ENCODE measurements around the gene PLS1. TPM values are rescaled to one million over a fixed set of nuclear protein-coding genes. Genes with fewer than 3 reads are reported as not detected.

The PLS1 gene
- total RNA-seq, 2 experiments from 2014 or later: 0.63 to 0.92 TPM

DNA sequence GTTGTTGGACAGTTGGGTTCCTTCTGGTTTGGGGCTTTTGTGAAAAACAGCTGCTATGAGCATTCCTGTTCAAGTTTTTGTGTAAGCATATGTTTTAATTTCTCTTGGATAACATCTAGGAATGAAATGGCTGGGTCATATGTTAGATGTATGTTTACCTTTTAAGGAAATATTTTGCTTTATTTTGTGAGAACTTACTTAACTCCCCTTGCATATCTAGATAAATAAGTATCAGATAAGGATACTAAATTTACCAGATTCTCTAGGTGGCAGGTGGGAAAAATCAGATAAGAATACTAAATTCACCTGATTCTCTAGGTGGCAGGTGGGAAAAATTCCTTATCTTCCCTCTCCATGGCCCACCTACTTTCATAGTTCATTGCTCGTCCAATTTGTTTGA is 1.1 kb upstream of the PLS1 start:
- H3K4me1 ChIP-seq (ENCODE audit: insufficient read depth, low read length): peaks cover 13% of the 10 kb centered on the region
- ATAC-seq (ENCODE audit: poor library complexity) (no peak), DNase-seq (no peak)
- H3K4me3 ChIP-seq (ENCODE audit: low read length): no peak overlapping the region
- Mint-ChIP-seq H3K9me3 (no peaks in the 10 kb centered on the region), H3K27me3 (peaks cover 6% of the 10 kb centered on the region), H3K27ac (peak overlapping the region; percentile 53), H3K4me1 (ENCODE audit: low read depth) (peaks cover 18% of the 10 kb centered on the region), H3K36me3 (ENCODE audit: low read depth) (no peaks in the 10 kb centered on the region), H3K4me3 (peak overlapping the region; percentile 97)
- intact Hi-C loops (cut with DNase I, micrococcal nuclease): loop anchor here in 1 of 2 experiments (2.0 to 5.0 kb wide), 3 partner anchors 14 to 373 kb away; no protein-coding TSS in a partner anchor
- H3K27ac ChIP-seq (ENCODE audit: low read depth in 1 of 2, low read length in 2 of 2): no peak overlapping the region
- H3K27me3 ChIP-seq (ENCODE audit: control insufficient read depth in 1 of 2, insufficient read depth in 2 of 2, low read length in 2 of 2): no peaks in the 10 kb centered on the region
- TF ChIP-seq, protein P1, sequence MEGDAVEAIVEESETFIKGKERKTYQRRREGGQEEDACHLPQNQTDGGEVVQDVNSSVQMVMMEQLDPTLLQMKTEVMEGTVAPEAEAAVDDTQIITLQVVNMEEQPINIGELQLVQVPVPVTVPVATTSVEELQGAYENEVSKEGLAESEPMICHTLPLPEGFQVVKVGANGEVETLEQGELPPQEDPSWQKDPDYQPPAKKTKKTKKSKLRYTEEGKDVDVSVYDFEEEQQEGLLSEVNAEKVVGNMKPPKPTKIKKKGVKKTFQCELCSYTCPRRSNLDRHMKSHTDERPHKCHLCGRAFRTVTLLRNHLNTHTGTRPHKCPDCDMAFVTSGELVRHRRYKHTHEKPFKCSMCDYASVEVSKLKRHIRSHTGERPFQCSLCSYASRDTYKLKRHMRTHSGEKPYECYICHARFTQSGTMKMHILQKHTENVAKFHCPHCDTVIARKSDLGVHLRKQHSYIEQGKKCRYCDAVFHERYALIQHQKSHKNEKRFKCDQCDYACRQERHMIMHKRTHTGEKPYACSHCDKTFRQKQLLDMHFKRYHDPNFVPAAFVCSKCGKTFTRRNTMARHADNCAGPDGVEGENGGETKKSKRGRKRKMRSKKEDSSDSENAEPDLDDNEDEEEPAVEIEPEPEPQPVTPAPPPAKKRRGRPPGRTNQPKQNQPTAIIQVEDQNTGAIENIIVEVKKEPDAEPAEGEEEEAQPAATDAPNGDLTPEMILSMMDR (IDR thresholded peaks at IDR 0.05): no peak
- no peaks in the 10 kb centered on the region for H3K9me3 ChIP-seq (ENCODE audit: control insufficient read depth in 1 of 2, insufficient read depth in 1 of 2, low read length in 2 of 2)
- ChIA-PET POLR2A (interaction anchor here (0.6 to 4.5 kb wide), 2 partner anchors 17 to 371 kb away, joined by 6 to 59 read pairs; partner anchors contain the start of gene ATR), CTCF (no interaction called here)
- no peaks in the 10 kb centered on the region for H3K36me3 ChIP-seq (ENCODE audit: insufficient read depth, low read length)

DNA sequence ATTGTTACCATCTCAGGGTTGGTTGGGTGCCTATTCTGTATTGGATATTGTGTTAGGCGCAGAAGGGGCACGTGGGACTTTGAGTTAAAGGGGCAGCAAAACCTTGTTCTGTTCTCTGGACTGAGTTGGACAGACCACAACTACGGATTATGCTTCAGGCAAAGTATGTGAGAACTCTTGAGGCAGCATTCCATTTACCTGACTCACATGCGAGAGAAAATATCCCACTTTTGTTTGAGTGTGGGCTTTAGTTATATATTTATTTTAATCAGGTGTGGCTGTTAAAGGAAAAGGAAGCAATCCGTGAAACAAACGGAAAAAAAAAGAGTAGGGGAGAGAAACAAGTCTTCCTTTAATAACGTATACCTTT is 627 bp upstream of the PLS1 start:
- Histone ChIP-seq H3K27me3 (ENCODE audit: control insufficient read depth in 1 of 2, insufficient read depth in 2 of 2, low read length in 2 of 2) (no peaks in the 10 kb centered on the region), H3K4me3 (ENCODE audit: low read length) (peak overlapping the region; percentile 62), H3K9me3 (ENCODE audit: control insufficient read depth in 1 of 2, insufficient read depth in 1 of 2, low read length in 2 of 2) (no peaks in the 10 kb centered on the region), H3K36me3 (ENCODE audit: insufficient read depth, low read length) (no peaks in the 10 kb centered on the region), H3K27ac (ENCODE audit: low read depth in 1 of 2, low read length in 2 of 2) (no peak overlapping the region), H3K4me1 (ENCODE audit: insufficient read depth, low read length) (peaks cover 13% of the 10 kb centered on the region)
- ATAC-seq (ENCODE audit: poor library complexity) (no peak), DNase-seq (no peak)
- POLR2A ChIA-PET: interaction anchor here (1.0 to 4.5 kb wide), 3 partner anchors 14 to 406 kb away, joined by 3 to 59 read pairs (median 3); partner anchors contain the start of genes ATR and U2SURP
- TF ChIP-seq, protein P1 (IDR thresholded peaks at IDR 0.05): no peak
- intact Hi-C loops (cut with DNase I, micrococcal nuclease): loop anchor here in 1 of 2 experiments (2.0 to 5.0 kb wide), 3 partner anchors 15 to 373 kb away; no protein-coding TSS in a partner anchor
- H3K27ac Mint-ChIP-seq: peak overlapping the region; percentile 53
- CTCF ChIA-PET: no interaction called here
- peak overlapping the region; percentile 97 for H3K4me3 Mint-ChIP-seq
- H3K4me1 Mint-ChIP-seq (ENCODE audit: low read depth): peaks cover 18% of the 10 kb centered on the region
- H3K36me3 Mint-ChIP-seq (ENCODE audit: low read depth): no peaks in the 10 kb centered on the region
- H3K9me3 Mint-ChIP-seq: no peaks in the 10 kb centered on the region
- H3K27me3 Mint-ChIP-seq: peaks cover 6% of the 10 kb centered on the region

DNA sequence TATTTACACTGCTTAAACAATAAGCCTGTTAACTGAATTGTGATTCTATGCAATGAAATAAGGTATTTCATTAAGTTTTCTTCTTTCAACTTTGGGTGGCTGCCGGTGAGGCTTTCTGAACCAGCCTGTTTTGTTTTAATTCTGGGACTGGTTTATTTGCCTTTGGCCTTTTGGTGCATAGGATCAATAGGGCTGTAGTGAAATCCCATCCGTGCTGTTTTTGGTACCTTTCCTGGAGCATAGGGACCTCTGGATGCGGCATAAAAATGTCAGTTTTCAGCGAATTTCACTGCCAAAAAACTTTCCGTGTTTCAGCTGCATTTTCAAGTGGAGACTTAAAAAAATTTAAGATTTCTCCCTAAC is 514 bp downstream of the PLS1 start:
- Histone ChIP-seq H3K27me3 (ENCODE audit: control insufficient read depth in 1 of 2, insufficient read depth in 2 of 2, low read length in 2 of 2) (no peaks in the 10 kb centered on the region), H3K27ac (ENCODE audit: low read depth in 1 of 2, low read length in 2 of 2) (no peak overlapping the region), H3K9me3 (ENCODE audit: control insufficient read depth in 1 of 2, insufficient read depth in 1 of 2, low read length in 2 of 2) (no peaks in the 10 kb centered on the region), H3K4me3 (ENCODE audit: low read length) (peak overlapping the region; percentile 62), H3K36me3 (ENCODE audit: insufficient read depth, low read length) (no peaks in the 10 kb centered on the region), H3K4me1 (ENCODE audit: insufficient read depth, low read length) (peaks cover 13% of the 10 kb centered on the region)
- TF ChIP-seq, protein P1 (IDR thresholded peaks at IDR 0.05): no peak
- no peak for DNase-seq
- intact Hi-C loops (cut with DNase I, micrococcal nuclease): loop anchor here (1.0 to 5.0 kb wide), 3 partner anchors 18 to 374 kb away; partner anchors contain the start of gene ATR (in 1 of the 2)
- Mint-ChIP-seq H3K9me3 (no peaks in the 10 kb centered on the region), H3K4me1 (ENCODE audit: low read depth) (peaks cover 18% of the 10 kb centered on the region), H3K27ac (peak overlapping the region; percentile 53), H3K27me3 (peaks cover 6% of the 10 kb centered on the region), H3K4me3 (peak overlapping the region; percentile 97), H3K36me3 (ENCODE audit: low read depth) (no peaks in the 10 kb centered on the region)
- no peak for ATAC-seq (ENCODE audit: poor library complexity)
- CTCF ChIA-PET: interaction anchor here (0.6 to 1.2 kb wide), 2 partner anchors 14 to 19 kb away, joined by 3 read pairs; no protein-coding TSS in a partner anchor
- POLR2A ChIA-PET: interaction anchor here (0.9 to 4.5 kb wide), 3 partner anchors 13 to 127 kb away, joined by 3 to 59 read pairs (median 4); partner anchors contain the start of genes ATR and TRPC1
